ENCODE measurements around the gene GALNT15. TPM values are rescaled to one million over a fixed set of nuclear protein-coding genes. Genes with fewer than 3 reads are reported as not detected.

GALNT15 gene
- total RNA-seq, 1 experiment from 2014 or later: not detected

DNA sequence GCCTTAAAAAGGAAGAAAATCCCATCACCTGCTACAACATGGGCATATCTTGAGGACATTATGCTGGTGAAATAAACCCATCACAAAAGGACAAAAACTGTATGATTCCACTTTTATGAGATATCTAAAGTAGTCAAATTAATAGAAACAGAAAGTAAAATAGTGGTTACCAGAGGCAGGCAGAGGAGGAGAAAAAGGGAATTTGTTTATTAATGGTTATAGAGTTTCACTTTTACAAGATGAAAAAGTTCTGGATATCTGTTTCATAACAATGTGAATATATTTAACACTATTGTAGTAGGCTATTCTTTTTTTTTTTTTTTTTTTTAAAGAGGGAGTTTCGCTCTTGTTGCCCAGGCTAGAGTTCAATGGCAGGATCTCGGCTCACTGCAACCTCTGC lies 49.8 kb downstream of the GALNT15 start:
- Histone ChIP-seq H3K4me1 (ENCODE audit: low read length) (peaks cover 33% of the 10 kb centered on the region), H3K36me3 (ENCODE audit: insufficient read depth, low read length) (no peaks in the 10 kb centered on the region), H2AFZ (ENCODE audit: low read length) (no peak overlapping the region), H3K79me2 (ENCODE audit: low read length) (no peaks in the 10 kb centered on the region), H3K27ac (ENCODE audit: low read length) (peak overlapping the region; percentile 46; the same call in 1 of the 2 replicates), H3K9ac (ENCODE audit: low read length) (no peak overlapping the region), H3K27me3 (ENCODE audit: low read length) (no peaks in the 10 kb centered on the region), H3K9me3 (ENCODE audit: low read length) (no peaks in the 10 kb centered on the region), H4K20me1 (ENCODE audit: insufficient read depth, low read depth, low read length) (no peaks in the 10 kb centered on the region), H3K4me2 (ENCODE audit: low read depth, low read length, poor library complexity, severe bottlenecking) (no peak overlapping the region), H3K4me3 (ENCODE audit: low read length) (no peak overlapping the region), H3K9me2 (replicated peaks; ENCODE audit: insufficient read depth, low read length) (no peaks in the 10 kb centered on the region)
- no peak for DNase-seq

DNA sequence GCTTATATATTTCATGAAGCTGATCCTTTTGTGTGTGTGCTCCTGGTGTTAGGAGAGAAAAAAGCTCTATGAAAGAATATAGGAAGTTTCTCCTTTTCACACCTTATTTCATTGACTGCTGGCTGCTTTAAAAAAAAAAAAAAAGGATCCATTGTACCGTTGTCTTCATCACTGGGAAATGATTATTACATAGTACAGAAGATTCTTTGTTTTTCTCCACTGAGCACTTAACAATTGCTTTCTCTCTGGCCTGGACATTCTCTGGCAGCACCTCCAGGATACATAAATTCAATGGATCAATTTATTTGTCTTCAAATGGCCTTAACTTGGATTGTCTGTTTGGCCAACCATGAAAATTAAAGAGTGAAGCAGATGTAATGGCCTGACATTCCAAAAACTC lies 53.1 kb downstream of the GALNT15 start:
- Histone ChIP-seq H3K36me3 (ENCODE audit: insufficient read depth, low read length) (no peaks in the 10 kb centered on the region), H3K9ac (ENCODE audit: low read length) (no peak overlapping the region), H3K9me3 (ENCODE audit: low read length) (no peaks in the 10 kb centered on the region), H3K27ac (ENCODE audit: low read length) (no peak overlapping the region), H3K4me1 (ENCODE audit: low read length) (peaks cover 20% of the 10 kb centered on the region), H3K4me3 (ENCODE audit: low read length) (no peak overlapping the region), H3K9me2 (replicated peaks; ENCODE audit: insufficient read depth, low read length) (no peaks in the 10 kb centered on the region), H4K20me1 (ENCODE audit: insufficient read depth, low read depth, low read length) (no peaks in the 10 kb centered on the region), H3K79me2 (ENCODE audit: low read length) (no peaks in the 10 kb centered on the region), H3K4me2 (ENCODE audit: low read depth, low read length, poor library complexity, severe bottlenecking) (no peak overlapping the region), H3K27me3 (ENCODE audit: low read length) (no peaks in the 10 kb centered on the region), H2AFZ (ENCODE audit: low read length) (no peak overlapping the region)
- no peak for DNase-seq

DNA sequence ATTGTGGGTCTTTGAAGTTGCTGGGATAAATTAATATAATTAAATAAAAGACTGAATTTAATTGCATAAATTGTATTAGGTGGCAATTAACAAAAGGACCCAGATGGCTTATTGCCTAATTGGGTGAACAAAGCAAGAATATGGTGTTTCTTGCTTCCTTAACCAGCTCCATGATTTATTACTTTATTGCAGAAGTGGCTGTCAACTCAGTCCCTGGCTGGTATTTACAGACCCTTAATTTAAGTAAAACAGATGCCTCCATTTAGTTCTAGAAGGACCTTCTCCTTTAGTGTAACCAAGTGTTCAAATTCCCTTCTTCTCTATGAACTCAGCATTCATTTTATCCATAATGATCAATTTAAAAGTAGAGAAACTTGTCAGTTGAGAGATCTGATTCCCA lies 55.2 kb downstream of the GALNT15 start:
- no peaks in the 10 kb centered on the region for H3K27me3 ChIP-seq (ENCODE audit: low read length)
- no peak overlapping the region for H3K9ac ChIP-seq (ENCODE audit: low read length)
- no peaks in the 10 kb centered on the region for H4K20me1 ChIP-seq (ENCODE audit: insufficient read depth, low read depth, low read length)
- H2AFZ ChIP-seq (ENCODE audit: low read length): no peak overlapping the region
- no peaks in the 10 kb centered on the region for H3K36me3 ChIP-seq (ENCODE audit: insufficient read depth, low read length)
- DNase-seq: no peak
- H3K27ac ChIP-seq (ENCODE audit: low read length): no peak overlapping the region
- no peak overlapping the region for H3K4me3 ChIP-seq (ENCODE audit: low read length)
- no peaks in the 10 kb centered on the region for H3K79me2 ChIP-seq (ENCODE audit: low read length)
- H3K4me2 ChIP-seq (ENCODE audit: low read depth, low read length, poor library complexity, severe bottlenecking): no peak overlapping the region
- peaks cover 15% of the 10 kb centered on the region for H3K4me1 ChIP-seq (ENCODE audit: low read length)
- H3K9me2 ChIP-seq (replicated peaks; ENCODE audit: insufficient read depth, low read length): no peaks in the 10 kb centered on the region
- no peaks in the 10 kb centered on the region for H3K9me3 ChIP-seq (ENCODE audit: low read length)

DNA sequence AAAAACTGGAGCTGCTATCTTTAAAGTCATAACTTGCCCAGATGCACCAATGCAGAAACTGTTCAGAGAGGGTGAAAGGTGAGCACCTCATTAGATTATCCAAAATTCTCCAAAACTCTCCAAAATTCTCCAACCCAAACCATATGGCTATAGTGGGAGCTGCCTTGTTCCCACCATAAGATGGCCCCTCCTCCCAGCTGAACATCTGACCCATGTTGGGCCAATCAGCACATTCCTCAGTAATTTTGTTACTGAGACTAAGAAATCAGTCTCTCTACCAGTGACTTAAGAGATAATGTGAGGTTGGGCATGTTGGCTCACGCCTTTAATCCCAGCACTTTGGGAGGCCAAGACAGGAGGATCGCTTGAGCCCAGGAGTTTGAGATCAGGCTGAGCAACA lies 57.5 kb downstream of the GALNT15 start:
- no peak overlapping the region for H3K4me2 ChIP-seq (ENCODE audit: low read depth, low read length, poor library complexity, severe bottlenecking)
- H3K27ac ChIP-seq (ENCODE audit: low read length): no peak overlapping the region
- DNase-seq: no peak
- H3K36me3 ChIP-seq (ENCODE audit: insufficient read depth, low read length): no peaks in the 10 kb centered on the region
- no peaks in the 10 kb centered on the region for H3K79me2 ChIP-seq (ENCODE audit: low read length)
- H3K4me1 ChIP-seq (ENCODE audit: low read length): peaks cover 15% of the 10 kb centered on the region
- H2AFZ ChIP-seq (ENCODE audit: low read length): no peak overlapping the region
- no peaks in the 10 kb centered on the region for H4K20me1 ChIP-seq (ENCODE audit: insufficient read depth, low read depth, low read length)
- H3K9me3 ChIP-seq (ENCODE audit: low read length): no peaks in the 10 kb centered on the region
- no peaks in the 10 kb centered on the region for H3K9me2 ChIP-seq (replicated peaks; ENCODE audit: insufficient read depth, low read length)
- no peaks in the 10 kb centered on the region for H3K27me3 ChIP-seq (ENCODE audit: low read length)
- no peak overlapping the region for H3K9ac ChIP-seq (ENCODE audit: low read length)
- H3K4me3 ChIP-seq (ENCODE audit: low read length): no peak overlapping the region

DNA sequence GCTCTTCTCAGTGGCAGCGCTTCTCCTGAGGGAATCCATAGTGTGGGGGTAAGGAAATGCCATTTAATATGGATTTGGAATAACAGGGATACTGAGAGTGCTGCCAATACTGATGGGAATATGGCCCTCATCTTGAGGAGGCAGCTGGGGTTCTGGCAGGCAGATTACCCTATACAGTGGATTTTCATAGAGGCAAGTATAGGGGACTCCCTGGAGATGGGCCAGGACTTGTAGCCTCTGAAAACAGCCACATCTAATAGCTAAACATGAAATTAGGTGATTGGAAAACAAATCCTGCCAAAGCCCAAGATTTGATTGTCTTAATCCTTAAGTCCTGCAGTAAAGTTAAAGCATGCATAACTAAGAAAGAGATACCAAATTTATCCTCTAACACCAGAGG lies 59.3 kb downstream of the GALNT15 start:
- no peak for DNase-seq
- Histone ChIP-seq H3K9ac (ENCODE audit: low read length) (no peak overlapping the region), H3K27ac (ENCODE audit: low read length) (no peak overlapping the region), H3K9me2 (replicated peaks; ENCODE audit: insufficient read depth, low read length) (no peaks in the 10 kb centered on the region; the same call in 1 of the 2 replicates), H3K9me3 (ENCODE audit: low read length) (no peaks in the 10 kb centered on the region), H3K4me1 (ENCODE audit: low read length) (peaks cover 15% of the 10 kb centered on the region), H3K79me2 (ENCODE audit: low read length) (no peaks in the 10 kb centered on the region), H3K27me3 (ENCODE audit: low read length) (0 out of 2 replicates have a peak, but pooled peaks cover 2% of the 10 kb centered on the region), H3K36me3 (ENCODE audit: insufficient read depth, low read length) (no peaks in the 10 kb centered on the region), H3K4me2 (ENCODE audit: low read depth, low read length, poor library complexity, severe bottlenecking) (no peak overlapping the region), H2AFZ (ENCODE audit: low read length) (no peak overlapping the region), H4K20me1 (ENCODE audit: insufficient read depth, low read depth, low read length) (no peaks in the 10 kb centered on the region), H3K4me3 (ENCODE audit: low read length) (no peak overlapping the region)

DNA sequence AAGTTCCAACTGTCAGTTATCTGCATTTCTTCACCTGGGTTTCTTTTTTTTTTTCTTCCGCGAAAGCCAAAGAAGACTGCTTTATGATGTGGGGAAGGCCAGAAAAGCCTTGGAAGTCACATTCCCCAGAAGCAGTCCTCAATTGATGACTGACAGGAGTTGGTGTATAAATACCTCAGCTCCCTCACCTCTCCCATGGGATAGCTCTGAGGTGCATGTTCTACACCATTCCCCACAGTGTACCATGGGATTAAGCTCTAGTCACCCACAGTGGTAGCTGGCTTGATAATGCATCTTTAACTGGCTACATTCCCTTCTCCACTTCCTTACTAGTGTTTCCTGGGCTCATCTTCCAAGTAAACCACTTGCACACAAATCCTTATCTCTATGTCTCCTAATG lies 59.8 kb downstream of the GALNT15 start:
- H3K9me2 ChIP-seq (replicated peaks; ENCODE audit: insufficient read depth, low read length): no peaks in the 10 kb centered on the region; the same call in 1 of the 2 replicates
- no peak overlapping the region for H2AFZ ChIP-seq (ENCODE audit: low read length)
- no peak overlapping the region for H3K4me2 ChIP-seq (ENCODE audit: low read depth, low read length, poor library complexity, severe bottlenecking)
- no peaks in the 10 kb centered on the region for H4K20me1 ChIP-seq (ENCODE audit: insufficient read depth, low read depth, low read length)
- no peaks in the 10 kb centered on the region for H3K79me2 ChIP-seq (ENCODE audit: low read length)
- H3K9ac ChIP-seq (ENCODE audit: low read length): no peak overlapping the region
- H3K27me3 ChIP-seq (ENCODE audit: low read length): 0 out of 2 replicates have a peak, but pooled peaks cover 2% of the 10 kb centered on the region
- H3K4me1 ChIP-seq (ENCODE audit: low read length): peaks cover 15% of the 10 kb centered on the region
- H3K36me3 ChIP-seq (ENCODE audit: insufficient read depth, low read length): no peaks in the 10 kb centered on the region
- H3K9me3 ChIP-seq (ENCODE audit: low read length): no peaks in the 10 kb centered on the region
- H3K27ac ChIP-seq (ENCODE audit: low read length): no peak overlapping the region
- no peak for DNase-seq
- H3K4me3 ChIP-seq (ENCODE audit: low read length): no peak overlapping the region

DNA sequence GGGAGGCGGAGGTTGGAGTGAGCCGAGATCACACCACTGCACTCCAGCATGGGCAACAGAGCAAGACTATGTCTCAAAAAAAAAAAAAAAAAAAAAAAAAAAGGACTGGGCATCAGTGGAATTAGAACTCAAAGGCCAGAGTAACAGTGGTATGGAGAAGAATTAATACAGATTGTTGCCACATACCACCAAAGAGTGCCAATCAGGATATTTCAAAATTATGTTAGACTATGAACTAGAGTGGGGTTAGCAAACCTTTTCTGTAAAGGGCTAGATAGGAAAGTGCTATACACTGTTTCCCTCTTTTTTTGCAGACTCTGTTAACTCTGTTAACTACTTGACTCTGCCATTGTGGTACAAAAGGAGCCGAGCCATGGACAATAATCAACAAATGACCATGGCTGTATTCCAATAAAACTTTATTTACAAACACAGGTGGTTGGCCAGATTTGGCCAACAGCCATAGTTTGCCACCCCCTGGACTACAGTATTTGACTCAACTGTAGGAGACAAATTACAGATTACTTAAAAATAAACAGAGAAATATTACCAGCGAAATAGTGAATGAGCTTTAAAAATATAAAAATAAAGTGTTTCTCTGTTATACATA lies 61.7 kb downstream of the GALNT15 start:
- H3K36me3 ChIP-seq (ENCODE audit: insufficient read depth, low read length): no peaks in the 10 kb centered on the region
- H4K20me1 ChIP-seq (ENCODE audit: insufficient read depth, low read depth, low read length): no peaks in the 10 kb centered on the region
- no peak for DNase-seq
- no peak overlapping the region for H3K27ac ChIP-seq (ENCODE audit: low read length)
- no peaks in the 10 kb centered on the region for H3K79me2 ChIP-seq (ENCODE audit: low read length)
- no peak overlapping the region for H3K4me2 ChIP-seq (ENCODE audit: low read depth, low read length, poor library complexity, severe bottlenecking)
- 0 out of 2 replicates have a peak, but pooled peaks cover 2% of the 10 kb centered on the region for H3K27me3 ChIP-seq (ENCODE audit: low read length)
- H3K4me3 ChIP-seq (ENCODE audit: low read length): no peak overlapping the region
- H3K9ac ChIP-seq (ENCODE audit: low read length): no peak overlapping the region
- no peak overlapping the region for H2AFZ ChIP-seq (ENCODE audit: low read length)
- H3K9me3 ChIP-seq (ENCODE audit: low read length): no peaks in the 10 kb centered on the region
- H3K4me1 ChIP-seq (ENCODE audit: low read length): peaks cover 15% of the 10 kb centered on the region
- no peaks in the 10 kb centered on the region; the same call in 1 of the 2 replicates for H3K9me2 ChIP-seq (replicated peaks; ENCODE audit: insufficient read depth, low read length)

DNA sequence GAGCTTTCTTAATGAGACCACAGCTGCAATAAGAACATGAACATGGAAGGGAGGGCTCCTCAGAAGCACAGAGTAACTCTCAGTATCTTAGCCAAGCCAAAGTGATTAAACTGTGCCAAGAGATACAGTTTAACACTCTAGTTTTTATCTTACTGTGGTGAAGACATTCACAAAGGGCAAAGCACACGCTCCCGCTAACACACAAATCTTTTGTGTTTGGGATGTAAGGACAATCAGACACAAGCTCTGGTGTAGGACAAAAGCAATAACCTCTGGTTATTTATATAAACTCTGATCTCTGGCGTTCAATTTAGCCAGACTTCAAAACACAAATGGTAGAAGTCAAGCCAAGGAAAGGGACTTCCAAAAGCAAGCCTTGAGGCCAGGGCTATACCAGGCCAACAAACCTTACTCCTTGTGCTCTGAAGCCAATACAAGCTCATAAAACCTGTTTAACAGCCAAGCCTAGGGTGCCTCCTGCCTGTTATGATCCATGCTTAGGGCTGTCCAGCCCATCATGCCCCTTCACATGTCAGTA lies 62.4 kb downstream of the GALNT15 start:
- Histone ChIP-seq H2AFZ (ENCODE audit: low read length) (no peak overlapping the region), H3K4me2 (ENCODE audit: low read depth, low read length, poor library complexity, severe bottlenecking) (no peak overlapping the region), H3K27me3 (ENCODE audit: low read length) (0 out of 2 replicates have a peak, but pooled peaks cover 2% of the 10 kb centered on the region), H3K4me1 (ENCODE audit: low read length) (peaks cover 15% of the 10 kb centered on the region), H3K36me3 (ENCODE audit: insufficient read depth, low read length) (no peaks in the 10 kb centered on the region), H3K79me2 (ENCODE audit: low read length) (no peaks in the 10 kb centered on the region), H3K4me3 (ENCODE audit: low read length) (no peak overlapping the region), H3K9ac (ENCODE audit: low read length) (no peak overlapping the region), H3K27ac (ENCODE audit: low read length) (no peak overlapping the region), H3K9me2 (replicated peaks; ENCODE audit: insufficient read depth, low read length) (no peaks in the 10 kb centered on the region; the same call in 1 of the 2 replicates), H4K20me1 (ENCODE audit: insufficient read depth, low read depth, low read length) (no peaks in the 10 kb centered on the region), H3K9me3 (ENCODE audit: low read length) (no peaks in the 10 kb centered on the region)
- no peak for DNase-seq
